NCI-H2196 treated with DMSO at 0.1 percent for 48 hours (cell line): ENCODE results near the gene C1QTNF12.

Source experiments
- DNase-seq: peaks from one replicate; lab custom pipeline; 2025; ENCODE audit not compliant: unreplicated experiment; lab: John Stamatoyannopoulos, UW

Gene C1QTNF12

GRCh38 chr1:1215080-1215676 lies 31.3 kb downstream of the C1QTNF12 start:
- DNase-seq, result no peak

GRCh38 chr1:1213345-1214265 lies 32.9 kb downstream of the C1QTNF12 start, which contains the start of gene TNFRSF4:
TNFRSF4 (minus strand) TSS chr1:1214153; CDS start chr1:1214127, 26 bp downstream.
- DNase-seq, result no peak

GRCh38 chr1:1212780-1213344 lies 33.7 kb downstream of the C1QTNF12 start:
- no peak for DNase-seq

GRCh38 chr1:1211541-1212441 lies 34.7 kb downstream of the C1QTNF12 start:
- no peak for DNase-seq

GRCh38 chr1:1210726-1211540 lies 35.6 kb downstream of the C1QTNF12 start:
- DNase-seq, result no peak

- no peak for DNase-seq
Observed at GRCh38 chr1:1208713-1209433, 37.6 kb downstream of the C1QTNF12 start.

- no peak for DNase-seq
Observed at GRCh38 chr1:1207571-1207892, 39.0 kb downstream of the C1QTNF12 start.

- no peak for DNase-seq
Observed at GRCh38 chr1:1206966-1207531, 39.5 kb downstream of the C1QTNF12 start.

- no peak for DNase-seq
Observed at GRCh38 chr1:1206376-1206965, 40.1 kb downstream of the C1QTNF12 start, which contains the start of gene TNFRSF18. TNFRSF18 (minus strand) TSS chr1:1206592; CDS start chr1:1206571, 21 bp downstream.

GRCh38 chr1:1205769-1206375 lies 40.6 kb downstream of the C1QTNF12 start:
- no peak for DNase-seq

GRCh38 chr1:1204998-1205768 lies 41.3 kb downstream of the C1QTNF12 start:
- DNase-seq, result no peak

GRCh38 chr1:1204425-1204920 lies 42.0 kb downstream of the C1QTNF12 start:
- no peak for DNase-seq

- no peak for DNase-seq
Observed at GRCh38 chr1:1203561-1204424, 42.7 kb downstream of the C1QTNF12 start.

GRCh38 chr1:1202831-1203560 lies 43.5 kb downstream of the C1QTNF12 start:
- no peak for DNase-seq

- DNase-seq, result no peak
Observed at GRCh38 chr1:1200876-1201810, 45.4 kb downstream of the C1QTNF12 start.
